ENCODE data around the gene CDK3.
"Not testable (repeated sequence)": the region's sequence is repeated elsewhere in the genome, so short reads cannot be mapped to it uniquely, and the experiment has no call there.

CDK3 gene

GRCh38 chr17:76000755-76001521 lies at the start of gene CDK3:
Gene CDK3 (plus strand): TSS chr17:76000855. CDS start chr17:76001426, 571 bp downstream.
- DNase-seq, result no peak

- DNase-seq, result no peak
These were observed 49.6 kb upstream of the CDK3 start for GRCh38 chr17:75950855-75951554.

- no peak for DNase-seq
These were observed 41.4 kb upstream of the CDK3 start for GRCh38 chr17:75959051-75959838.

- DNase-seq, result no peak
These were observed 40.7 kb upstream of the CDK3 start for GRCh38 chr17:75959839-75960511.

- DNase-seq, result no peak
These were observed 35.2 kb upstream of the CDK3 start for GRCh38 chr17:75965468-75965867.

GRCh38 chr17:75969044-75969443 lies 31.6 kb upstream of the CDK3 start:
- not testable (repeated sequence) for DNase-seq

- no peak for DNase-seq
These were observed 30.6 kb upstream of the CDK3 start for GRCh38 chr17:75970011-75970523.

- DNase-seq, result no peak
These were observed 30.0 kb upstream of the CDK3 start for GRCh38 chr17:75970626-75971025.

- not testable (repeated sequence) for DNase-seq
These were observed 25.5 kb upstream of the CDK3 start for GRCh38 chr17:75975187-75975586.

GRCh38 chr17:75975757-75976174 lies 24.9 kb upstream of the CDK3 start:
- DNase-seq, result no peak

GRCh38 chr17:75976175-75976848 lies 24.3 kb upstream of the CDK3 start:
- no peak for DNase-seq

GRCh38 chr17:75978938-75979704 lies 21.5 kb upstream of the CDK3 start, which contains the start of the genes ACOX1 and TEN1:
Gene ACOX1 (minus strand): TSS chr17:75979166. CDS start chr17:75979073, 93 bp downstream.
Gene TEN1 (plus strand): TSS chr17:75979240. CDS start chr17:75986193, 6,953 bp downstream.
- DNase-seq, result peak; percentile 92

- DNase-seq, result no peak
These were observed 20.9 kb upstream of the CDK3 start for GRCh38 chr17:75979705-75980187.

- no peak for DNase-seq
These were observed 20.3 kb upstream of the CDK3 start for GRCh38 chr17:75980188-75981018.

GRCh38 chr17:75981019-75981615 lies 19.5 kb upstream of the CDK3 start:
- no peak for DNase-seq

- DNase-seq, result no peak
These were observed 17.0 kb upstream of the CDK3 start for GRCh38 chr17:75983501-75984181.

GRCh38 chr17:75985986-75986385 lies 14.7 kb upstream of the CDK3 start:
- DNase-seq, result no peak

- no peak for DNase-seq
These were observed 13.6 kb upstream of the CDK3 start for GRCh38 chr17:75987041-75987440.

GRCh38 chr17:75991396-75991795 lies 9.3 kb upstream of the CDK3 start:
- DNase-seq, result no peak
